Cardiac muscle cell (in vitro differentiated cells and primary cell): Measurements from ENCODE around the gene TTC28. TPM values are rescaled to one million over a fixed set of nuclear protein-coding genes. Genes with fewer than 3 reads are reported as not detected.
A peak's percentile ranks its signal among the peaks of the same experiment; 100 is the strongest.
"Not testable (repeated sequence)": the region's sequence is repeated elsewhere in the genome, so short reads cannot be mapped to it uniquely, and the experiment has no call there.

Source experiments
- DNase-seq, 2 donors: peaks; one replicate each; pipeline versions ENCODE4 v3.0.0 to v3.0.0-alpha.2; 2010 to 2017; ENCODE audit warnings: low read depth in 1 of 2, low spot score in 1 of 2
- H3K27ac ChIP-seq: fragments of 200-600 bp; sonication (generic); 2 replicates; pipeline ENCODE4 v1.5.1; 2016
- H3K27me3 ChIP-seq: fragments of 200-600 bp; sonication (generic); 2 replicates; pipeline ENCODE4 v1.6.0; 2016; ENCODE audit warnings: control low read depth
- H3K36me3 ChIP-seq: fragments of 200-600 bp; sonication (generic); 2 replicates; pipeline ENCODE4 v1.5.1; 2016; ENCODE audit warnings: control low read depth
- H3K4me1 ChIP-seq: fragments of 200-600 bp; sonication (generic); 2 replicates; pipeline ENCODE4 v1.8.1; 2017; ENCODE audit warnings: low read depth, mild to moderate bottlenecking, mixed run types
- H3K4me3 ChIP-seq: fragments of 200-600 bp; sonication (generic); 2 replicates; pipeline ENCODE4 v1.5.1; 2016; ENCODE audit warnings: mild to moderate bottlenecking
- H3K9me3 ChIP-seq: fragments of 200-600 bp; sonication (generic); 2 replicates; pipeline ENCODE4 v1.5.1; 2017; ENCODE audit warnings: low read depth, mild to moderate bottlenecking, control low read depth
- polyA plus RNA-seq: library from polyadenylated mRNA; unstranded; fragments of >200 nt; fragmentation: Nextera tagmentation; extraction: Ambion mirVana; gene quantifications from 2 replicates; pipeline ENCODE4 v1.2.1, GENCODE V29; 2016
- total RNA-seq: library from RNA; depleted of rRNA; stranded (reverse); fragments of >200 nt; gene quantifications from 2 replicates; pipeline ENCODE4 v1.2.3, GENCODE V29; 2016
- TF ChIP-seq, protein P1 (sequence below): IDR thresholded peaks from 2 replicates; pipeline ENCODE4 v1.5.1; 2012; ENCODE audit warnings: low read depth, mild to moderate bottlenecking, low read length

The TTC28 gene
- total and polyA plus RNA-seq, 2 experiments from 2014 or later = 27.3 to 109 TPM

DNA sequence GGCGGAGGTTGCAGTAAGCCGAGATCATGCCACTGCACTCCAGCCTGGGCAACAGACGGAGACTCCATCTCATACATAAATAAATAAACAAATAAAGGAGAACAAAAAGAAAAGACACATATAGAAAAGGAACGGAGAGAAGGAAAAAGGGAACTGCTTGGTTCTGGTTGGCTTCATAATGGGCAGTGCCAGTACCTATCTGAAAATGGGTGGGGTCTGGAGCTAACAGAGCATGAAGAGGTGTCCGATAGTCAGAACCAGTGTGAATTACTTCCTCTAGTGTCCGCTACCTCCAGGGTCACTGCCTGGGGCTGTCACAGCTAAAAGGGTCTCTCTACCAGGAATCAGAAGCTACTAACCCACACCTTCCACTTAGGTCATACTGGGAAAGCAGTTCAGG lies 27.2 kb upstream of the TTC28 start:
- no peaks in the 10 kb centered on the region for H3K9me3 ChIP-seq
- no peak overlapping the region for H3K4me3 ChIP-seq
- H3K27me3 ChIP-seq = no peaks in the 10 kb centered on the region
- TF ChIP-seq, protein P1, sequence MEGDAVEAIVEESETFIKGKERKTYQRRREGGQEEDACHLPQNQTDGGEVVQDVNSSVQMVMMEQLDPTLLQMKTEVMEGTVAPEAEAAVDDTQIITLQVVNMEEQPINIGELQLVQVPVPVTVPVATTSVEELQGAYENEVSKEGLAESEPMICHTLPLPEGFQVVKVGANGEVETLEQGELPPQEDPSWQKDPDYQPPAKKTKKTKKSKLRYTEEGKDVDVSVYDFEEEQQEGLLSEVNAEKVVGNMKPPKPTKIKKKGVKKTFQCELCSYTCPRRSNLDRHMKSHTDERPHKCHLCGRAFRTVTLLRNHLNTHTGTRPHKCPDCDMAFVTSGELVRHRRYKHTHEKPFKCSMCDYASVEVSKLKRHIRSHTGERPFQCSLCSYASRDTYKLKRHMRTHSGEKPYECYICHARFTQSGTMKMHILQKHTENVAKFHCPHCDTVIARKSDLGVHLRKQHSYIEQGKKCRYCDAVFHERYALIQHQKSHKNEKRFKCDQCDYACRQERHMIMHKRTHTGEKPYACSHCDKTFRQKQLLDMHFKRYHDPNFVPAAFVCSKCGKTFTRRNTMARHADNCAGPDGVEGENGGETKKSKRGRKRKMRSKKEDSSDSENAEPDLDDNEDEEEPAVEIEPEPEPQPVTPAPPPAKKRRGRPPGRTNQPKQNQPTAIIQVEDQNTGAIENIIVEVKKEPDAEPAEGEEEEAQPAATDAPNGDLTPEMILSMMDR = no peak
- no peaks in the 10 kb centered on the region for H3K36me3 ChIP-seq
- no peaks in the 10 kb centered on the region for H3K4me1 ChIP-seq
- no peak overlapping the region for H3K27ac ChIP-seq
- DNase-seq = no peak

DNA sequence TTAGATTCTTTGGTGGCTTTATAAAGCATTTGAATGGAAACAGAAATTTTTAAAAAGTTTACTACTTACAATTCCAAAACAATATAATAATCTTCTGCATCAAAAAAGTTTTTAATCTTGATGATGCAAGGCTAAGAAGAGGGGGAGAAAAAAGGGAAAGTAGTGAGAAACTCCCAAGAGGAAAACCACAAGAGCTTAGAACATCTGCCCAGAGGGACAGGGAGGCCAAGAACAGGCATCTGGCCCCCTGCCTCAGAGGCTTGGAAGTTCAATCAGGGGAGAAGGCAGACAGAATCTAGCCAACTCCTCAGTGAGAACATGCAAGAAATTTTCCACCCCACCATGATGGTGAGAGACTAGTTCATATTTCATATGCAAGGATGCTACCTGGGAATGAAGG lies 23.8 kb upstream of the TTC28 start:
- Histone ChIP-seq H3K36me3 (no peaks in the 10 kb centered on the region), H3K4me1 (no peaks in the 10 kb centered on the region), H3K27ac (no peak overlapping the region), H3K27me3 (no peaks in the 10 kb centered on the region), H3K4me3 (no peak overlapping the region), H3K9me3 (no peaks in the 10 kb centered on the region)
- TF ChIP-seq, protein P1 = no peak
- DNase-seq = peak in 1 of 2 donors; percentile 28

DNA sequence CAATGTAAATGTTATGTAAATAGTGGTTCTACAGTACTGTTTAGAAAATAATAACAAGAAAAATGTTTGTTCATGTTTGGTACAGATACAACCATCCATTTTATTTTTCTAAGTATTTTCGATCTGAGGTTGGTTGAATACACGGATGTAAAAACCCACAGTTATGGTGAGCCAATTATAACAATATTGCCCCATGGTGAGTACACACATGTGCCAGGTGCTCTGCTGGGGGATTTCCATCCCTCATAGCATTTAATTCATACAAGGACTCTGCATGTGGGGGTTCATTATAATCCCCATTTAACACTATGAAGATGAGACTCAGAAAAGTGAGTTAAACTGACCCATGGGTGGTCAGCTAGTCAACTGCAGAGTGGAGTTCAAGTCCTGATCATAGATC lies 23.3 kb upstream of the TTC28 start:
- no peaks in the 10 kb centered on the region for H3K9me3 ChIP-seq
- no peaks in the 10 kb centered on the region for H3K4me1 ChIP-seq
- TF ChIP-seq, protein P1 = no peak
- H3K27ac ChIP-seq = no peak overlapping the region
- no peaks in the 10 kb centered on the region for H3K27me3 ChIP-seq
- DNase-seq = no peak
- H3K36me3 ChIP-seq = no peaks in the 10 kb centered on the region
- no peak overlapping the region for H3K4me3 ChIP-seq

DNA sequence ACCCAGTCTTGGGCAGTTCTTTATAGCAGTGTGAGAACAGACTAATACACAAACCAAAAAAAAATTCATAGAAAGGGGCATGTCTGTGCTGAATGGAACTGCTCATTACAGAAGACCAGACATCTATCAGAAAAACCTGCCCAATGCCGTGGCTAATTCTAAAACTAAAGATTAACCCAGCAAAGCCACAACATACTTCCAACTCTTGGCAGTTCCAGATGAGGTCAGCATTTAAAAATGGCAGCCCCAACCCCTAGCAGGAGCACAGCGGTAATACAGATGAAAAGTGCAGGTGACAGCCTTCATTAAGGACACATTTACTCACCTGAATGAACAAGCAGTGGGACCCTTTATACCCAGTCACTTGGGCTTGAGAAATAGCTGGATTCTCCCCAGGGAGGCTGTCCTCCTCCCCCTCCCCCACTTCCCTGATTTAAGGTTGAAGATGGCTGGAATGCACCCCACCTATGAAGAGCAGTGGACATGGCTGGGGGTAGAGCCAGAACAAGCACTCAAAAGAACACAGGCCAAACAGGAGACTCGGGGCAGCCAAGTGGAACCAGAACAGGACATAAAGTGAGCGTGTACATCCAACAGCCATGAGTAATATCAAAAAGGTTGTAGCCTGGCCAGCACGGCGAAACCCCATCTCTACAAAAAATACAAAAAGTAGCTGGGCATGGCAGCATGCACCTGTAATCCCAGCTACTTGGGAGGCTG lies 13.6 kb upstream of the TTC28 start:
- H3K9me3 ChIP-seq, H3K27ac ChIP-seq: not testable (repeated sequence)

DNA sequence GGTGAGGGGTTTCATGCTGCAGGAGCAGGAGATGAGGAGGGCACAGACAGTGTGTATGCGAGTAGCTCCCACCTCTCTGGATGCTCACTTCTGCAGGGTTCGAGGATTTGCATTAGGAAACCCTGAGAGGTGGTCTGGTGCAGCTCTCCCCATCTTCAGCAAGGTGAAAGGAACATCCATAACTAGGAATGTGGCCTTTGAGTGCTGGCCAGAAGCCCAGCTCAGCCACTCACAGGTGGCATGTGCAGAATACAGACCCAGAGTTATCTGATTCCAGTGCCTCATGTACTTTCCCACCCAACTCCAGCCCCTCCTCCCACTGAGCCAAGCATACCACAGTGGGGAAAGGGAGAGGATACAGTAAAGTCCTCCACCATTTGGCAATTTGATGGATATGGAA lies 10.2 kb upstream of the TTC28 start:
- not testable (repeated sequence) for H3K36me3 ChIP-seq, H3K4me1 ChIP-seq, H3K9me3 ChIP-seq, H3K27ac ChIP-seq, DNase-seq, H3K27me3 ChIP-seq, H3K4me3 ChIP-seq

More for the DNA sequence above, 13.6 kb upstream of the TTC28 start:
- not testable (repeated sequence) for H3K4me1 ChIP-seq, H3K36me3 ChIP-seq, H3K27me3 ChIP-seq, H3K4me3 ChIP-seq, DNase-seq

DNA sequence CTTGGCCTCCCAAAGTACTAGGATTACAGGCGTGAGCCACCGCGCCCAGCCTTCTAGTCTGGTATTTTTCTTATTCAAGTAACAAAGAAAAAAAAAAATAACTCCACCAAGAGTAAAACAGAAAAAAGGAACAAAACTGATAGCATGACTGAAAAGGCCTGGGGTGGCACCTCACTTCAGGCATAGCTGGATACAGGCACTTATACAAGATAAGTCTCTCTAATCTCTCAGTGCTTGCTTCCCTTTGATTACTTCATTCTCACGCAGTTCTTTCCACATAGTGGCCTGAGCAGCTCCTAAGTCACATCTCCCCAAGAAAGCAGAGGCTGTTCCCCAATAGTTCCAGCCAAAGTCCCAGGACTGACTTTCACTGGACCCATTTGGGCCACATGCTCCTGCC lies 3.3 kb upstream of the TTC28 start:
- not testable (repeated sequence) for H3K27me3 ChIP-seq, H3K27ac ChIP-seq, H3K4me1 ChIP-seq, H3K9me3 ChIP-seq, H3K36me3 ChIP-seq, H3K4me3 ChIP-seq, DNase-seq

DNA sequence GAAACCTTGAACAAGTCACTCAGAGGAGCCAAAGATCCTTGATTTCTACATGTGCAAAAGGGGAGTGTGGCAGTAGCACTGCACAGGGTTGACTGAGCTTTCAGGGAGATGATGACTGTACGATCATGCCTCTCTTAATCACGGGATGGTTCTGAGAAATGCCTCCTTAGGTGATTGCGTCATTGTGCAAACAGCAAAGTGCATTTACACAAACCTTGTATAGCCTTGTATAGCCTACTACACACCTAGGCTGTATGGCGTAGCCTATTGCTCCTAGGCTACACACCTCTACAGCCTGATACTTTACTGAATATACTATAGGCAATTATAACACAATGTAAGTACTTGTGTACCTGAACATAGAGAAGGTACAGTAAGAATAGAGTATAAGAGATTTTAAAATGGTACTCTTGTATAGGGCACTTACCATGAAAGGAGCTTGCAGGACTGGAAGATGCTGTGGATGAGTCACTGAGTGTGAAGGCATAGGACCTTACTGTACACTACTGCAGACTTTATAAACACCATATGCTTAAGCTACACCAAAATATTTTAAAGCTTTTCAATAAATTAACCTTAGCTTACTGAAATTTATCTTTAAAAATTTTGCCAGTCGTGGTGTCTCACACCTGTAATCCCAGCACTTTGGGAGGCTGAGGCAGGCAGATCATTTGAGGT lies 1.3 kb upstream of the TTC28 start:
- H3K4me3 ChIP-seq, H3K27me3 ChIP-seq, H3K9me3 ChIP-seq, H3K27ac ChIP-seq, H3K4me1 ChIP-seq, H3K36me3 ChIP-seq: not testable (repeated sequence)
- DNase-seq = peak in 1 of 2 donors; percentile 35

DNA sequence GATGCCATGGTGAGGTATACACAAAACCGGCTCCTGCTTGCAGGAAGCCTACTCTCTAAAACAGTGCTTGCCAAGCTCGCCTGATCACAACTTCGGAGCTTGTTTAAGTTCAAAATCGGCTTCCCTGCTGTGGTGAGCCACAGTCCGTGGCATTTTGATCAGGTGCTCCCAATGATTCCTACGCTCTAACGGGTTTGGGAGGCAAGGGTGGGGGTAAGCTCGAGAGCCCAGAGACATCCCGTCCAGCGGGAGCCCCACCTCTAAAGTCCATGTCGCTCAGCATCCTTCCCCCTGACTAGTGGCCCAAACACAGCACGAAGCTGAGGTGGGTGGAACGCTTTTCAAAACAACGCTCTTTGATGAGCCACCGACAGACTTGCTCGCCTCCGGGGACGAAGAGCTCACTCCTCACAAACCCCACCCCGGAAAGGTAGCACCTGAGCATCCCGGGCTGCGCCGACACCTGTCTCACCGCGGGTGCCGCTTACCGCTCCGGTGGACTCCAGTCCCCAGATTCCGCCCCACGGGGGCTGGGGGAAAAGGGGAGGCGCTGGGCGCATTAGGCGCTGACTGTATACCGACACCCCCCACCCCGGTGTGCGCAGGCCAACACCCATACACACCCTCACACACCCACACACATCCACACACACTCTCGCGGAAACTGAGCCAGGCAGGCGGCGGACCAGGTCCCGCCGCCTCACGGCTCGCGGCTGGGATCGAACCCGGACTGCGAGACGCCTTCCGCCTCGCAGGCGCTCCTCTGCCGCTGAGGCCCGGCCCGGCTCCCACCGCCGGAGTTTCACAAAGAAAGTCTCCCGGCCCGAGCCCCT lies 646 bp downstream of the TTC28 start:
- H3K9me3 ChIP-seq, DNase-seq, H3K4me1 ChIP-seq, H3K36me3 ChIP-seq, H3K27me3 ChIP-seq: not testable (repeated sequence)
- Histone ChIP-seq H3K27ac (peak overlapping the region; percentile 52), H3K4me3 (peak overlapping the region; percentile 90)

DNA sequence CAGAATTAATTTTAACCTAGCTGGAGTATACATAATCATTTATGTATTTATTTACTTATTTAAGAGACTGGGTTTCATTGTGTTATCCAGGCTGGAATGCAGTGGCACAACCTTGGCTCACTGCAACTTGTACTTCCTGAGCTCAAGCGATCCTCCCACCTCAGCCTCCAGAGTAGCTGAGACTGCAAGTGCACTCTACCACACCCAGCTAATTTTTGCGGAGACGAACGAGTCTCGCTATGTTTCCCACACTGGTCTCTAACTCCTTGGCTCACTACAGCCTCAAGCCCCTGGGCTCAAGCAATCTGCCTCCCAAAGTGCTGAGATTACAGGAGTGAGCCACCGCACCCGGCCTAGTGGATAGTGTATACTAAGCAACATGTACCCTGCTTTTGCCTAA lies 1.5 kb downstream of the TTC28 start:
- not testable (repeated sequence) for H3K27ac ChIP-seq, H3K4me1 ChIP-seq, H3K4me3 ChIP-seq, DNase-seq, H3K27me3 ChIP-seq, H3K9me3 ChIP-seq, H3K36me3 ChIP-seq
